ENCODE measurements around the gene SLC24A3. TPM values are rescaled to one million over a fixed set of nuclear protein-coding genes. Genes with fewer than 3 reads are reported as not detected.

SLC24A3 gene
- polyA plus RNA-seq, 4 donors: 1.6 to 4.0 (median 3.8) TPM; not detected in 1

GRCh38 chr20:19588241-19588640 lies 375.8 kb downstream of the SLC24A3 start:
- Histone ChIP-seq H3K36me3 (ENCODE audit: control insufficient read depth in 3 of 3, insufficient read depth in 2 of 3, low read depth in 1 of 3, low read length in 3 of 3) (no peaks in the 10 kb centered on the region), H3K4me1 (ENCODE audit: control insufficient read depth in 3 of 3, insufficient read depth in 2 of 3, low read depth in 1 of 3, low read length in 2 of 3) (no peaks in the 10 kb centered on the region), H3K27ac (ENCODE audit: low read depth in 1 of 3, low read length in 2 of 3) (no peak overlapping the region), H3K9me3 (ENCODE audit: control insufficient read depth in 2 of 2, insufficient read depth in 1 of 2, low read depth in 1 of 2, low read length in 1 of 2) (no peaks in the 10 kb centered on the region), H3K4me3 (ENCODE audit: low read depth in 1 of 3, low read length in 3 of 3) (no peak overlapping the region), H3K27me3 (ENCODE audit: control insufficient read depth in 3 of 3, insufficient read depth in 3 of 3, low read length in 3 of 3) (peaks cover 0 to 2% (median 0%) of the 10 kb centered on the region in 3 donors)
- DNase-seq: no peak
- no peak for FAIRE-seq
- 74 to 91% (median 89%) methylated on average over 4 of the region's 4 CpGs for WGBS, 3 donors

- no peaks in the 10 kb centered on the region for H3K36me3 ChIP-seq (ENCODE audit: control insufficient read depth in 3 of 3, insufficient read depth in 2 of 3, low read depth in 1 of 3, low read length in 3 of 3)
- DNase-seq: no peak
- H3K4me1 ChIP-seq (ENCODE audit: control insufficient read depth in 3 of 3, insufficient read depth in 2 of 3, low read depth in 1 of 3, low read length in 2 of 3): no peaks in the 10 kb centered on the region
- H3K27me3 ChIP-seq (ENCODE audit: control insufficient read depth in 3 of 3, insufficient read depth in 3 of 3, low read length in 3 of 3): peaks cover 0 to 2% (median 0%) of the 10 kb centered on the region in 3 donors
- no peak overlapping the region for H3K4me3 ChIP-seq (ENCODE audit: low read depth in 1 of 3, low read length in 3 of 3)
- no peaks in the 10 kb centered on the region for H3K9me3 ChIP-seq (ENCODE audit: control insufficient read depth in 2 of 2, insufficient read depth in 1 of 2, low read depth in 1 of 2, low read length in 1 of 2)
- H3K27ac ChIP-seq (ENCODE audit: low read depth in 1 of 3, low read length in 2 of 3): no peak overlapping the region
- 55 to 68% (median 62%) methylated on average over 5 of the region's 5 CpGs for WGBS, 3 donors
- no peak for FAIRE-seq
Measured at GRCh38 chr20:19588732-19589131, 376.3 kb downstream of the SLC24A3 start.

GRCh38 chr20:19589787-19590362 lies 377.4 kb downstream of the SLC24A3 start:
- DNase-seq: no peak
- Histone ChIP-seq H3K27ac (ENCODE audit: low read depth in 1 of 3, low read length in 2 of 3) (no peak overlapping the region), H3K9me3 (ENCODE audit: control insufficient read depth in 2 of 2, insufficient read depth in 1 of 2, low read depth in 1 of 2, low read length in 1 of 2) (no peaks in the 10 kb centered on the region), H3K4me3 (ENCODE audit: low read depth in 1 of 3, low read length in 3 of 3) (no peak overlapping the region), H3K4me1 (ENCODE audit: control insufficient read depth in 3 of 3, insufficient read depth in 2 of 3, low read depth in 1 of 3, low read length in 2 of 3) (no peaks in the 10 kb centered on the region), H3K27me3 (ENCODE audit: control insufficient read depth in 3 of 3, insufficient read depth in 3 of 3, low read length in 3 of 3) (peaks cover 0 to 2% (median 0%) of the 10 kb centered on the region in 3 donors), H3K36me3 (ENCODE audit: control insufficient read depth in 3 of 3, insufficient read depth in 2 of 3, low read depth in 1 of 3, low read length in 3 of 3) (no peaks in the 10 kb centered on the region)
- 80 to 90% (median 88%) methylated on average over 5 of the region's 5 CpGs for WGBS, 3 donors
- no peak for FAIRE-seq

- Histone ChIP-seq H3K27me3 (ENCODE audit: control insufficient read depth in 3 of 3, insufficient read depth in 3 of 3, low read length in 3 of 3) (peaks cover 0 to 2% (median 0%) of the 10 kb centered on the region in 3 donors), H3K27ac (ENCODE audit: low read depth in 1 of 3, low read length in 2 of 3) (no peak overlapping the region), H3K9me3 (ENCODE audit: control insufficient read depth in 2 of 2, insufficient read depth in 1 of 2, low read depth in 1 of 2, low read length in 1 of 2) (no peaks in the 10 kb centered on the region), H3K4me1 (ENCODE audit: control insufficient read depth in 3 of 3, insufficient read depth in 2 of 3, low read depth in 1 of 3, low read length in 2 of 3) (no peaks in the 10 kb centered on the region), H3K4me3 (ENCODE audit: low read depth in 1 of 3, low read length in 3 of 3) (no peak overlapping the region), H3K36me3 (ENCODE audit: control insufficient read depth in 3 of 3, insufficient read depth in 2 of 3, low read depth in 1 of 3, low read length in 3 of 3) (no peaks in the 10 kb centered on the region)
- DNase-seq: no peak
- WGBS, 3 donors: 94% methylated on average over 3 of the region's 3 CpGs
- FAIRE-seq: no peak
Measured at GRCh38 chr20:19590382-19590781, 377.9 kb downstream of the SLC24A3 start.

- no peak for FAIRE-seq
- no peaks in the 10 kb centered on the region for H3K36me3 ChIP-seq (ENCODE audit: control insufficient read depth in 3 of 3, insufficient read depth in 2 of 3, low read depth in 1 of 3, low read length in 3 of 3)
- no peak for DNase-seq
Measured at GRCh38 chr20:19593762-19594161, 381.3 kb downstream of the SLC24A3 start.

GRCh38 chr20:19594896-19595295 lies 382.5 kb downstream of the SLC24A3 start:
- Histone ChIP-seq H3K27ac (ENCODE audit: low read depth in 1 of 3, low read length in 2 of 3) (no peak overlapping the region), H3K4me3 (ENCODE audit: low read depth in 1 of 3, low read length in 3 of 3) (no peak overlapping the region), H3K27me3 (ENCODE audit: control insufficient read depth in 3 of 3, insufficient read depth in 3 of 3, low read length in 3 of 3) (no peaks in the 10 kb centered on the region), H3K36me3 (ENCODE audit: control insufficient read depth in 3 of 3, insufficient read depth in 2 of 3, low read depth in 1 of 3, low read length in 3 of 3) (no peaks in the 10 kb centered on the region), H3K4me1 (ENCODE audit: control insufficient read depth in 3 of 3, insufficient read depth in 2 of 3, low read depth in 1 of 3, low read length in 2 of 3) (no peaks in the 10 kb centered on the region), H3K9me3 (ENCODE audit: control insufficient read depth in 2 of 2, insufficient read depth in 1 of 2, low read depth in 1 of 2, low read length in 1 of 2) (no peaks in the 10 kb centered on the region)
- no peak for FAIRE-seq
- DNase-seq: no peak
- 68 to 80% (median 74%) methylated on average over 4 of the region's 4 CpGs for WGBS, 3 donors

More at GRCh38 chr20:19593762-19594161, 381.3 kb downstream of the SLC24A3 start:
- Histone ChIP-seq H3K27ac (ENCODE audit: low read depth in 1 of 3, low read length in 2 of 3) (no peak overlapping the region), H3K27me3 (ENCODE audit: control insufficient read depth in 3 of 3, insufficient read depth in 3 of 3, low read length in 3 of 3) (no peaks in the 10 kb centered on the region), H3K4me1 (ENCODE audit: control insufficient read depth in 3 of 3, insufficient read depth in 2 of 3, low read depth in 1 of 3, low read length in 2 of 3) (no peaks in the 10 kb centered on the region), H3K4me3 (ENCODE audit: low read depth in 1 of 3, low read length in 3 of 3) (no peak overlapping the region), H3K9me3 (ENCODE audit: control insufficient read depth in 2 of 2, insufficient read depth in 1 of 2, low read depth in 1 of 2, low read length in 1 of 2) (no peaks in the 10 kb centered on the region)
- 89 to 93% (median 89%) methylated on average over 7 of the region's 7 CpGs for WGBS, 3 donors

GRCh38 chr20:19598117-19598850 lies 385.8 kb downstream of the SLC24A3 start:
- Histone ChIP-seq H3K27me3 (ENCODE audit: control insufficient read depth in 3 of 3, insufficient read depth in 3 of 3, low read length in 3 of 3) (no peaks in the 10 kb centered on the region), H3K9me3 (ENCODE audit: control insufficient read depth in 2 of 2, insufficient read depth in 1 of 2, low read depth in 1 of 2, low read length in 1 of 2) (no peaks in the 10 kb centered on the region), H3K4me3 (ENCODE audit: low read depth in 1 of 3, low read length in 3 of 3) (no peak overlapping the region), H3K4me1 (ENCODE audit: control insufficient read depth in 3 of 3, insufficient read depth in 2 of 3, low read depth in 1 of 3, low read length in 2 of 3) (no peaks in the 10 kb centered on the region), H3K27ac (ENCODE audit: low read depth in 1 of 3, low read length in 2 of 3) (no peak overlapping the region), H3K36me3 (ENCODE audit: control insufficient read depth in 3 of 3, insufficient read depth in 2 of 3, low read depth in 1 of 3, low read length in 3 of 3) (no peaks in the 10 kb centered on the region)
- FAIRE-seq: no peak
- no peak for DNase-seq
- 57 to 79% (median 66%) methylated on average over 4 of the region's 4 CpGs for WGBS, 3 donors

GRCh38 chr20:19599200-19599599 lies 386.8 kb downstream of the SLC24A3 start:
- no peak for FAIRE-seq
- 95 to 97% (median 96%) methylated on average over 20 of the region's 20 CpGs for WGBS, 3 donors

More at GRCh38 chr20:19599200-19599599, 386.8 kb downstream of the SLC24A3 start:
- Histone ChIP-seq H3K36me3 (ENCODE audit: control insufficient read depth in 3 of 3, insufficient read depth in 2 of 3, low read depth in 1 of 3, low read length in 3 of 3) (no peaks in the 10 kb centered on the region), H3K27ac (ENCODE audit: low read depth in 1 of 3, low read length in 2 of 3) (no peak overlapping the region), H3K27me3 (ENCODE audit: control insufficient read depth in 3 of 3, insufficient read depth in 3 of 3, low read length in 3 of 3) (no peaks in the 10 kb centered on the region), H3K4me3 (ENCODE audit: low read depth in 1 of 3, low read length in 3 of 3) (no peak overlapping the region), H3K9me3 (ENCODE audit: control insufficient read depth in 2 of 2, insufficient read depth in 1 of 2, low read depth in 1 of 2, low read length in 1 of 2) (no peaks in the 10 kb centered on the region), H3K4me1 (ENCODE audit: control insufficient read depth in 3 of 3, insufficient read depth in 2 of 3, low read depth in 1 of 3, low read length in 2 of 3) (no peaks in the 10 kb centered on the region)
- DNase-seq: no peak
